WERI-Rb-1 (cell line): Measurements from ENCODE around the gene YTHDF1.

Experiments used
- DNase-seq: peaks from one replicate; pipeline ENCODE4 v3.0.0-alpha.2; 2020
- H3K27ac ChIP-seq: fragments of 250-450 bp; sonication (Bioruptor Pico); 2 replicates; pipeline ENCODE4 v1.5.1; 2020; ENCODE audit warnings: mild to moderate bottlenecking, moderate library complexity
- H3K27me3 ChIP-seq: fragments of 250-450 bp; sonication (Bioruptor Pico); 2 replicates; pipeline ENCODE4 v1.5.1; 2021; ENCODE audit warnings: mild to moderate bottlenecking, low read depth, moderate library complexity; ENCODE audit not compliant: insufficient read depth, severe bottlenecking
- H3K36me3 ChIP-seq: fragments of 250-450 bp; sonication (Bioruptor Pico); 2 replicates; pipeline ENCODE4 v1.5.1; 2020; ENCODE audit warnings: mild to moderate bottlenecking, moderate library complexity
- H3K4me3 ChIP-seq: 2 replicates; pipeline ENCODE4 v1.5.1; 2011; ENCODE audit warnings: low read depth, mild to moderate bottlenecking, control low read depth, low read length
- H3K9me3 ChIP-seq: fragments of 250-450 bp; sonication (Bioruptor Pico); 2 replicates; pipeline ENCODE4 v1.5.1; 2021; ENCODE audit warnings: mild to moderate bottlenecking, moderate library complexity; ENCODE audit not compliant: severe bottlenecking
- CTCF ChIP-seq: IDR thresholded peaks from 2 replicates; pipeline ENCODE4 v1.5.1; 2011; ENCODE audit warnings: low read depth, mild to moderate bottlenecking, control low read depth, inconsistent platforms, low read length

The YTHDF1 gene

GRCh38 chr20:63232235-63233060 is 16.5 kb upstream of the YTHDF1 start:
- H3K27me3 ChIP-seq = no peaks in the 10 kb centered on the region
- no peak for TF ChIP-seq CTCF
- no peaks in the 10 kb centered on the region for H3K9me3 ChIP-seq
- no peak overlapping the region for H3K4me3 ChIP-seq
- no peaks in the 10 kb centered on the region for H3K36me3 ChIP-seq
- H3K27ac ChIP-seq = no peak overlapping the region
- DNase-seq = no peak

DNA sequence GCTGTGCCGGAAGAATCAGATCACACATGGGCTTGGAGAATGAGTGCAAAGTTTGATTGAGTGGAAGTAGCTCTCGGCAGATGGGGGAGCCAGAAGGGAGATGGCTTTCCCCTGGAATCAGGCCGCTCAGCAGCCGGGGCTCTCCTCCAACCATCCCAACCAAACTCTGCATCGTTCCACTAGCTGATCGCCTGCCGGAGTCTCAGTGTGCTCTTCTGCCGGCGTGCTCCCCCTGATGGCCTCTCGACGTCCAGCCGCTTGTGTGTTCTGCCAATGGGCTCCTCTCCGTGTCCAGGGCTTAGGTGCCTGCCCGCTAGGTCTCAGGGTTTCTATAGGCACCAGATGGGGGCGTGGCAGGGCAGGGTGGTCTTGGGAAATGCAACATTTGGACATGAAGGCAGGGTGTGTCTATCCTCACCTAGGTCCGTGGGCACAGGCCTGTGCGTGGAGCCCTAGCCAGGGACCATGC is 14.9 kb upstream of the YTHDF1 start:
- Histone ChIP-seq H3K27me3 (no peaks in the 10 kb centered on the region), H3K27ac (no peak overlapping the region)
- peak; percentile 85 for DNase-seq

DNA sequence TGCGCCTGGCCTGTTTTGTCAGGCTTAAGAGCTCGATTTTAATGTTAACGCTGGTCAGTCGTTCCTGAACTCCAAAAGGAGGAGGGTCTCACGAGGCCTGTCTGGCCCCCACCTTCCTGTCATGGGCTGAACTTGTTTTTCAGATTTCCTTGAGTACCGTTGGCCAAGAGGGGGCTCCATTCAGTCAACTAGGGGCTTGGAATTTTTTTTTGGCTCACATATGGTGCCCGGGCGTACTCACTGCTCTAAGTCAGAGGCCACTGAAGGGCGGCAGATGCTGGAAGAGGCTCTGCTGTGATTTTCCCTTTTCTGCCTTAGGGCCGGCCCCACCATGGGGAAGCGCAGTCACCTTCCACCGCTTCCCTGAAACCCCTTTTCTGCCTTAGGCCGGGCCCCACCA is 12.9 kb upstream of the YTHDF1 start:
- Histone ChIP-seq H3K27me3 (no peaks in the 10 kb centered on the region), H3K27ac (no peak overlapping the region), H3K36me3 (no peaks in the 10 kb centered on the region), H3K9me3 (no peaks in the 10 kb centered on the region), H3K4me3 (no peak overlapping the region)
- no peak for TF ChIP-seq CTCF
- no peak for DNase-seq

More for the DNA sequence above, 14.9 kb upstream of the YTHDF1 start:
- TF ChIP-seq CTCF = peak; percentile 86
- Histone ChIP-seq H3K4me3 (no peak overlapping the region), H3K9me3 (no peaks in the 10 kb centered on the region), H3K36me3 (no peaks in the 10 kb centered on the region)

DNA sequence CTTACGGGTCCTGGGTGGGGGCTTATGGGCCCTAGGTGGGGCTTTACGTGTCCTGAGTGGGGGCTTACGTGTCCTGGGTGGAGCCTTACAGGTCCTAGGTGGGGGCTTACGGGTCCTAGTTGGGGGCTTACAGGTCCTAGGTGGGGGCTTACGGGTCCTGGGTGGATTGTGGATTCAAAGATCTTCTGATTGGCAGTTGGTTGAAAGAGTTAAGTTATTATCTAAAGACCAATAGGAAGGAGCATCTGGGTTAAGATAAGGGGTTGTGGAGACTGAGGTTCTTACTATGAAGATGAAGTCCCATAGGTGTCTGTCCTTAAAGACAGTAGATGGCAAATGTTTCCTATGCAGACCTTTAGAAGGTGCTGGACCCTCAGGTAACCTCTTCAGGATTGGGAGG is 11.3 kb upstream of the YTHDF1 start:
- Histone ChIP-seq H3K4me3 (no peak overlapping the region), H3K27ac (no peak overlapping the region), H3K9me3 (no peaks in the 10 kb centered on the region), H3K36me3 (no peaks in the 10 kb centered on the region), H3K27me3 (peaks cover 3% of the 10 kb centered on the region)
- DNase-seq = no peak
- no peak for TF ChIP-seq CTCF

DNA sequence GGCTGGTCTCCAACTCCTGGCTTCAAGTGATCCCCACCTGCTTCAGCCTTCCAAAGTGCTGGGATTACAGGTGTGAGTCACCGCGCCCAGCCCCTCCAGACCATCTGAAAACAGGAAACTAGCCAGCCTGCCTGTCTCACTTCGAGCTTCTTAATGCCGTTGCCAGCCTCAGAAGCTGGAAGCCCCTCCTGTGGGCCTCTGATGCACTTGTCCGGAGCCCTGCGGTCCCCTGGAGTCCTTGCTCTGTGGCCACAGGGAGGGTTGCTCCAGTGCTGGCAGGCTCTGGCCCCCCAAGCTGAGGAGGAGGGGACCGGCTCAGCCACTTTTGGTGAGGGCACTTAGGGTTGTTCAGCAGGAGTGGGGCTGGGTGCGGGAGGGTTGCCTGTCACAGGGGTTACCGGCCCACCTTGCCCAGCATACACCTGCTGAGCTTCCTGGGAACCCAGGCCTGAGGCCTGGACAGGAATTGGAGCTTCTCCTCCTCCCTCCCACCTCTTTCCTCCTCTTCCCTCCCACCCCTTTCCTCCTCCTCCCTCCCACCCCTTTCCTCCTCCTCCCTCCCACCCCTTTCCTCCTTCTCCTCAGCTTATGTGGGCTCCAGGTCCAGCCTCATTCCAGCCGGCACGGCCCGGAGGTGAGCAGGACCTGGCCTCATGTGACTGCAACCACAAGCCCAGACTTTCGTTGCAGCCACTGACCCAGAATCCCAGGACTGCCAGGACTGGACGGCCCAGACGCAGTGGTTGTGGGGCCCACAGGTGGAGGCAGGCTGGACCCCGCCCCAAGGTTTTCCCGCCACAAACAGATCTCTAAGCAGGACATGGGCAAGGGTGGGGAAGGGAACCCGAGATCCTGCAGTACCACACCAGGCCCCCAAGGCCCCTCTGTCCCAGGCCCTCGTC is 10.4 kb upstream of the YTHDF1 start:
- DNase-seq = no peak
- Histone ChIP-seq H3K27ac (no peak overlapping the region), H3K27me3 (peaks cover 7% of the 10 kb centered on the region), H3K9me3 (no peaks in the 10 kb centered on the region), H3K36me3 (no peaks in the 10 kb centered on the region), H3K4me3 (no peak overlapping the region)
- TF ChIP-seq CTCF = no peak
